OCI-LY7 (cell line): ENCODE data around the gene INPP5A.

Experiments
- EZH2phosphoT487 ChIP-seq: fragments of 200-600 bp; sonication (generic); IDR thresholded peaks from 2 replicates; pipeline ENCODE4 v1.6.1; 2018; ENCODE audit warnings: low read depth, borderline replicate concordance, mild to moderate bottlenecking, mixed run types, antibody characterized with exemption, low read length, moderate library complexity, mixed read lengths
- TF ChIP-seq, protein P1 (sequence below): fragments of 200-600 bp; sonication (generic); conservative IDR thresholded peaks from 2 replicates; pipeline ENCODE4 v1.5.1; 2014; ENCODE audit warnings: mild to moderate bottlenecking, antibody characterized with exemption, low read length, moderate library complexity, mixed read lengths

DNA sequence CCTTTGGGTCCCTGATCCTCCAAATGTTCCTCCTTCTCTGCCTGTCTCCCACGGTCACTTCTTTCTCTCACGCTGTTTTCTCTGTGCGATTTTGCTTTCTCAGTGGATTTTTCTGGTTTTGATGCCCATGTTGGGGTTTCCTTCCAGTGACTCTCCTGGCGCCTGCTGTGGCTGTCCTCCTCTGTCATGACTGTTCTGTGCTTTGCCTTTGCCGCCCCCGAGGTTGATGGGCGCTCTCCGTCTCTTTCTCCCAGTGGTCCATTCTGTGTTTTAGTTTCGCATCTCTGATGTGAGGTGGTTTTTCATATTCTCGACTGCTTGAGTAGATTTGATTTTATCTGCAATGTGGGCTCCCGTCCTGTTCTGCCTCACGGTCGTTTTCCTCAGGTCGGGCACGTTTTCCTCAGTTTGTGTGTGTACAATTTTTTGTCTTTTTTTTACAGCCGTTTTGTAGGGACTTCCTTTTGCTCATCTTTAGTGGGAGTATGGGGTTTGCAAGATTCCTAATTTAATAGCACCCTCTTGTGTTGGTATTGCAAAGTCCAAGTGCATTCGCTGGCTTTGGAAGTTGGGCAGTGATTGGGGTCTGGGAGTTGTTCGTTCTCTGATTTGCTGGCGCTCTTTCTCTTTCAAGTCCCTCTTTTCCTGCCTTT is 100.0 kb downstream of the INPP5A start:
- TF ChIP-seq, protein P1, sequence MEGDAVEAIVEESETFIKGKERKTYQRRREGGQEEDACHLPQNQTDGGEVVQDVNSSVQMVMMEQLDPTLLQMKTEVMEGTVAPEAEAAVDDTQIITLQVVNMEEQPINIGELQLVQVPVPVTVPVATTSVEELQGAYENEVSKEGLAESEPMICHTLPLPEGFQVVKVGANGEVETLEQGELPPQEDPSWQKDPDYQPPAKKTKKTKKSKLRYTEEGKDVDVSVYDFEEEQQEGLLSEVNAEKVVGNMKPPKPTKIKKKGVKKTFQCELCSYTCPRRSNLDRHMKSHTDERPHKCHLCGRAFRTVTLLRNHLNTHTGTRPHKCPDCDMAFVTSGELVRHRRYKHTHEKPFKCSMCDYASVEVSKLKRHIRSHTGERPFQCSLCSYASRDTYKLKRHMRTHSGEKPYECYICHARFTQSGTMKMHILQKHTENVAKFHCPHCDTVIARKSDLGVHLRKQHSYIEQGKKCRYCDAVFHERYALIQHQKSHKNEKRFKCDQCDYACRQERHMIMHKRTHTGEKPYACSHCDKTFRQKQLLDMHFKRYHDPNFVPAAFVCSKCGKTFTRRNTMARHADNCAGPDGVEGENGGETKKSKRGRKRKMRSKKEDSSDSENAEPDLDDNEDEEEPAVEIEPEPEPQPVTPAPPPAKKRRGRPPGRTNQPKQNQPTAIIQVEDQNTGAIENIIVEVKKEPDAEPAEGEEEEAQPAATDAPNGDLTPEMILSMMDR = peak; percentile 91
- TF ChIP-seq EZH2phosphoT487 = no peak
